OCI-LY7 (cell line): ENCODE results near the gene FMN2.

Source experiments
- EZH2phosphoT487 ChIP-seq: fragments of 200-600 bp; sonication (generic); IDR thresholded peaks from 2 replicates; pipeline ENCODE4 v1.6.1; 2018; ENCODE audit warnings: low read depth, borderline replicate concordance, mild to moderate bottlenecking, mixed run types, antibody characterized with exemption, low read length, moderate library complexity, mixed read lengths
- TF ChIP-seq, protein P1 (sequence below): fragments of 200-600 bp; sonication (generic); conservative IDR thresholded peaks from 2 replicates; pipeline ENCODE4 v1.5.1; 2014; ENCODE audit warnings: mild to moderate bottlenecking, antibody characterized with exemption, low read length, moderate library complexity, mixed read lengths

GRCh38 chr1:240092301-240093119, 827 bp downstream of the FMN2 start:
- TF ChIP-seq, protein P1, sequence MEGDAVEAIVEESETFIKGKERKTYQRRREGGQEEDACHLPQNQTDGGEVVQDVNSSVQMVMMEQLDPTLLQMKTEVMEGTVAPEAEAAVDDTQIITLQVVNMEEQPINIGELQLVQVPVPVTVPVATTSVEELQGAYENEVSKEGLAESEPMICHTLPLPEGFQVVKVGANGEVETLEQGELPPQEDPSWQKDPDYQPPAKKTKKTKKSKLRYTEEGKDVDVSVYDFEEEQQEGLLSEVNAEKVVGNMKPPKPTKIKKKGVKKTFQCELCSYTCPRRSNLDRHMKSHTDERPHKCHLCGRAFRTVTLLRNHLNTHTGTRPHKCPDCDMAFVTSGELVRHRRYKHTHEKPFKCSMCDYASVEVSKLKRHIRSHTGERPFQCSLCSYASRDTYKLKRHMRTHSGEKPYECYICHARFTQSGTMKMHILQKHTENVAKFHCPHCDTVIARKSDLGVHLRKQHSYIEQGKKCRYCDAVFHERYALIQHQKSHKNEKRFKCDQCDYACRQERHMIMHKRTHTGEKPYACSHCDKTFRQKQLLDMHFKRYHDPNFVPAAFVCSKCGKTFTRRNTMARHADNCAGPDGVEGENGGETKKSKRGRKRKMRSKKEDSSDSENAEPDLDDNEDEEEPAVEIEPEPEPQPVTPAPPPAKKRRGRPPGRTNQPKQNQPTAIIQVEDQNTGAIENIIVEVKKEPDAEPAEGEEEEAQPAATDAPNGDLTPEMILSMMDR, result no peak
- TF ChIP-seq EZH2phosphoT487, result no peak
